HG03439 (cell line): ENCODE results near the gene SLC39A6.
A peak's percentile ranks its signal among the peaks of the same experiment; 100 is the strongest.
"Not testable (repeated sequence)": the region's sequence is repeated elsewhere in the genome, so short reads cannot be mapped to it uniquely, and the experiment has no call there.

Source experiments
- ATAC-seq: cut with Tn5 transposase; IDR thresholded peaks from one replicate; pipeline ENCODE4 v1.9.1; 2021; ENCODE audit warnings: mild to moderate bottlenecking, moderate library complexity; ENCODE audit not compliant: unreplicated experiment

SLC39A6 gene

GRCh38 chr18:36129300-36130038, at the start of gene SLC39A6, which contains the start of gene ELP2:
SLC39A6 (minus strand) TSS chr18:36129340; CDS start chr18:36127007, 2,333 bp downstream.
ELP2 (plus strand) TSS chr18:36129899; CDS start chr18:36129934, 35 bp downstream.
- ATAC-seq = peak; percentile 91

- no peak for ATAC-seq
Observed at GRCh38 chr18:36177913-36178312, 48.8 kb upstream of the SLC39A6 start.

- no peak for ATAC-seq
Observed at GRCh38 chr18:36176711-36177110, 47.6 kb upstream of the SLC39A6 start.

- no peak for ATAC-seq
Observed at GRCh38 chr18:36176177-36176584, 47.0 kb upstream of the SLC39A6 start.

GRCh38 chr18:36175481-36175880, 46.3 kb upstream of the SLC39A6 start:
- ATAC-seq = no peak

GRCh38 chr18:36169938-36170337, 40.8 kb upstream of the SLC39A6 start:
- no peak for ATAC-seq

GRCh38 chr18:36168296-36168695, 39.2 kb upstream of the SLC39A6 start:
- ATAC-seq = not testable (repeated sequence)

- no peak for ATAC-seq
Observed at GRCh38 chr18:36167692-36168218, 38.6 kb upstream of the SLC39A6 start.

GRCh38 chr18:36162981-36163380, 33.8 kb upstream of the SLC39A6 start:
- no peak for ATAC-seq

GRCh38 chr18:36160959-36161371, 31.8 kb upstream of the SLC39A6 start:
- ATAC-seq = no peak

GRCh38 chr18:36158266-36158867, 29.2 kb upstream of the SLC39A6 start:
- ATAC-seq = no peak

- no peak for ATAC-seq
Observed at GRCh38 chr18:36157441-36157840, 28.3 kb upstream of the SLC39A6 start.

- no peak for ATAC-seq
Observed at GRCh38 chr18:36155851-36156757, 27.0 kb upstream of the SLC39A6 start.

GRCh38 chr18:36153771-36154170, 24.6 kb upstream of the SLC39A6 start:
- no peak for ATAC-seq

- ATAC-seq = no peak
Observed at GRCh38 chr18:36153203-36153602, 24.1 kb upstream of the SLC39A6 start.

GRCh38 chr18:36152781-36153180, 23.6 kb upstream of the SLC39A6 start:
- ATAC-seq = no peak

GRCh38 chr18:36149514-36150289, 20.6 kb upstream of the SLC39A6 start:
- ATAC-seq = peak; percentile 93

GRCh38 chr18:36143391-36143790, 14.3 kb upstream of the SLC39A6 start:
- ATAC-seq = no peak

GRCh38 chr18:36142751-36143150, 13.6 kb upstream of the SLC39A6 start:
- no peak for ATAC-seq

GRCh38 chr18:36141576-36141975, 12.4 kb upstream of the SLC39A6 start:
- ATAC-seq = no peak
